ENCODE data around the gene RBM47. TPM values are rescaled to one million over a fixed set of nuclear protein-coding genes. Genes with fewer than 3 reads are reported as not detected.

The RBM47 gene
- total RNA-seq, 5 donors from 2014 or later (not counting 1 experiment from before 2014, with no cell fraction given) = 0.19 to 1.3 (median 0.79) TPM

DNA sequence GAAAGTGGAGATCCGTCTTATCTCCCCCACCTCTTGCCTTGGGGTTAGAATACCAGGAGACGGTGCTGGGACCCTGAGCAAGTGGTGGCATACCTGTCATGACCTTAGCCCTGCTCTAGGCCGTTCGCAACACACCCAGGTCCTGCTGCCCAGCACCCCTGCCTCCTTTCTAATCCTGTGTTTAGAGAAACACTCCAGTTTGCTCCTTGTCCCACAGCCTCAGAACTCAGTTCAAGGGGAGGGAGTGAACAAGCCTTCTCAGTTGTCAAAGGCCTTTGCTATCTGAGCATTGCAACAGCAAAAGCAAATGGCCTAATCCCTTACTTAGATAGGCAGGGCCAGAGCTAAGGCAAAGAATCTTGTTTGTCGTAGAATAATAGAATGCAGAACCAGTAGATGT lies 226.6 kb downstream of the RBM47 start:
- ChIA-PET POLR2A (interaction anchor here (0.6 kb wide), 2 partner anchors 78 to 256 kb away, joined by 4 to 6 read pairs; no protein-coding TSS in a partner anchor), CTCF (no interaction called here)
- Mint-ChIP-seq H3K9me3 (peaks cover 4 to 13% (median 9%) of the 10 kb centered on the region in 3 donors), H3K27me3 (peaks cover 0 to 4% of the 10 kb centered on the region in 2 donors), H3K4me1 (peaks cover 0 to 5% (median 0%) of the 10 kb centered on the region in 3 donors), H3K36me3 (peaks cover 6% of the 10 kb centered on the region), H3K4me3 (no peak overlapping the region), H3K27ac (no peak overlapping the region)
- 84% methylated on average over 5 of the region's 5 CpGs for WGBS (ENCODE audit: insufficient coverage)
- no peak overlapping the region for H3K4me3 ChIP-seq (ENCODE audit: control insufficient read depth in 1 of 2, extremely low read depth in 1 of 2, low read length in 1 of 2)
- H3K4me1 ChIP-seq (ENCODE audit: control insufficient read depth in 1 of 2, extremely low read depth in 1 of 2, insufficient read depth in 2 of 2, low read length in 2 of 2) = no peaks in the 10 kb centered on the region
- no peaks in the 10 kb centered on the region for H3K36me3 ChIP-seq (ENCODE audit: control insufficient read depth in 2 of 2, extremely low read depth in 1 of 2, insufficient read depth in 1 of 2, low read length in 1 of 2)
- no peaks in the 10 kb centered on the region for H3K9me3 ChIP-seq
- peaks cover 0 to 5% of the 10 kb centered on the region in 2 experiments for H3K27me3 ChIP-seq (replicated peaks in 1 of 2; ENCODE audit: control insufficient read depth in 2 of 2, extremely low read depth in 1 of 2, insufficient read depth in 2 of 2, low read length in 1 of 2)
- DNase-seq (no peak), ATAC-seq (replicated peaks in 1 of 4) (no peak)
- no peak overlapping the region for H3K27ac ChIP-seq (ENCODE audit: low read length)

DNA sequence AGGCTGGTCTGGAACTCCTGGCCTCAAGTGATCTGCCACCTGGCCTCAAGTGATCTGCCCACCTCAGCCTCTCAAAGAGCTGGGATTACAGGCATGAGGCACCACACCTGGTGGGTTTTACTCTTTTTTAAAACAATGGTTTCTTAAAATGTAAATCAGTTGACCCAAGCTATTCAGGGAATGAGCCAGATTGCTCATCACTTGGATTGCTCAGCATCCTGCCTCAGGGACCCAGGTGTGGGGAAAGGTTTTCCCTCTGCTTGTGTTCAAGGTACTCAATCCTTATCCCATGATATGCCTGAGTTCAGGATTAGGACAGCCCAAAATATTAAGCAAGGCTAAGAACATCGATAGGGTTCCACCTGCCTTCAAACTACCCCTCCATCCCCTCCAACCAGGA lies 227.1 kb downstream of the RBM47 start:
- POLR2A ChIA-PET = no interaction called here
- ATAC-seq (replicated peaks in 1 of 4) (no peak), DNase-seq (no peak)
- Histone ChIP-seq H3K27me3 (replicated peaks in 1 of 2; ENCODE audit: control insufficient read depth in 2 of 2, extremely low read depth in 1 of 2, insufficient read depth in 2 of 2, low read length in 1 of 2) (peaks cover 0 to 5% of the 10 kb centered on the region in 2 experiments), H3K36me3 (ENCODE audit: control insufficient read depth in 2 of 2, extremely low read depth in 1 of 2, insufficient read depth in 1 of 2, low read length in 1 of 2) (no peaks in the 10 kb centered on the region), H3K27ac (ENCODE audit: low read length) (no peak overlapping the region), H3K4me1 (ENCODE audit: control insufficient read depth in 1 of 2, extremely low read depth in 1 of 2, insufficient read depth in 2 of 2, low read length in 2 of 2) (no peaks in the 10 kb centered on the region), H3K9me3 (no peaks in the 10 kb centered on the region), H3K4me3 (ENCODE audit: control insufficient read depth in 1 of 2, extremely low read depth in 1 of 2, low read length in 1 of 2) (no peak overlapping the region)
- H3K36me3 Mint-ChIP-seq = peaks cover 6% of the 10 kb centered on the region
- no peak overlapping the region for H3K27ac Mint-ChIP-seq
- no CpG with 5 or more reads among the region's 1 CpG for WGBS (ENCODE audit: insufficient coverage)
- peaks cover 1 to 9% (median 5%) of the 10 kb centered on the region in 3 donors for H3K9me3 Mint-ChIP-seq
- H3K27me3 Mint-ChIP-seq = peaks cover 0 to 4% of the 10 kb centered on the region in 2 donors
- peaks cover 0 to 5% (median 0%) of the 10 kb centered on the region in 3 donors for H3K4me1 Mint-ChIP-seq
- H3K4me3 Mint-ChIP-seq = no peak overlapping the region
- CTCF ChIA-PET = no interaction called here

DNA sequence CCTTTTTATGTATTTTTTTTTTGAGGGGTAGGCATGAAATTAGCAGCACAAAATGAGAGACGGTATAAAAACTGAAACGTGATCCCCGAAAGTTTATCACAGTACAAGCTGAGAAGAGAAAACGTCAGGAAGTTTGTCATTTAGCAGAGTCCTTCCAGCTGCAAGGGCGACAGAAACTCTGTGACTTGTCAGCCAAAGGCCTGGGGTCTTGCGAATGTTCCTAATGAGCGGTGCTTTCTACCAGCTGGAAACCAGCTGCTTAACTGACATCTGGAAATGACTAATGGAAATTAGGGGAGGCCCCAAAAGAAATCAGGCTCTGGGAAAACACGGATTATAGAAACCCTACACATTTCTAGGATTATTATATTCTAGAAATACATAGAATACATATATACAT lies 228.0 kb downstream of the RBM47 start:
- Mint-ChIP-seq H3K9me3 (peaks cover 0 to 3% (median 0%) of the 10 kb centered on the region in 3 donors), H3K4me1 (peaks cover 0 to 5% (median 0%) of the 10 kb centered on the region in 3 donors), H3K4me3 (no peak overlapping the region), H3K36me3 (peaks cover 3% of the 10 kb centered on the region), H3K27me3 (peaks cover 0 to 2% of the 10 kb centered on the region in 2 donors), H3K27ac (no peak overlapping the region)
- ATAC-seq (replicated peaks in 1 of 4) (no peak), DNase-seq (no peak)
- Histone ChIP-seq H3K9me3 (no peaks in the 10 kb centered on the region), H3K36me3 (ENCODE audit: control insufficient read depth in 2 of 2, extremely low read depth in 1 of 2, insufficient read depth in 1 of 2, low read length in 1 of 2) (no peaks in the 10 kb centered on the region), H3K4me3 (ENCODE audit: control insufficient read depth in 1 of 2, extremely low read depth in 1 of 2, low read length in 1 of 2) (no peak overlapping the region), H3K27me3 (replicated peaks in 1 of 2; ENCODE audit: control insufficient read depth in 2 of 2, extremely low read depth in 1 of 2, insufficient read depth in 2 of 2, low read length in 1 of 2) (peaks cover 0 to 3% of the 10 kb centered on the region in 2 experiments), H3K4me1 (ENCODE audit: control insufficient read depth in 1 of 2, extremely low read depth in 1 of 2, insufficient read depth in 2 of 2, low read length in 2 of 2) (no peaks in the 10 kb centered on the region), H3K27ac (ENCODE audit: low read length) (no peak overlapping the region)
- 92% methylated on average over 5 of the region's 8 CpGs for WGBS (ENCODE audit: insufficient coverage)
- CTCF ChIA-PET = no interaction called here
- POLR2A ChIA-PET = no interaction called here

DNA sequence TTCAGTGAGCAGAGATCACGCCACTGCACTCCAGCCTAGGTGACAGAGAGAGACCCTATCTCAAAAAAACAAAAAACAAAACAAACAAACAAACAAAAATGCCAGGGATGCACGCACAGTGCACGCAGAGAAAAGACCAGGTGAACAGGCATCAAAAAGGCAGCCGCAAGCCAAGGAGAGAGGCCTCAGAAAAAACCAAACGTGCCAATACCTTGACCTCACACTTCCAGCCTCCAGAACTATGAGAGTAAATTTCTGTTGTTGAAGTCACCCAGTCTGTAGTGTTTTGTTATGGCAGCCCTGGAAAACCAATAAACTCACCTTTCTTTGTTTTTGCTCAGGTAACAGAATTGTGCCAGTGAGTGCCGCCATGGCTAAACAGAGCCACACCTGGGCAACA lies 228.6 kb downstream of the RBM47 start:
- no peaks in the 10 kb centered on the region for H3K9me3 ChIP-seq
- H3K36me3 ChIP-seq (ENCODE audit: control insufficient read depth in 2 of 2, extremely low read depth in 1 of 2, insufficient read depth in 1 of 2, low read length in 1 of 2) = no peaks in the 10 kb centered on the region
- H3K27me3 ChIP-seq (replicated peaks in 1 of 2; ENCODE audit: control insufficient read depth in 2 of 2, extremely low read depth in 1 of 2, insufficient read depth in 2 of 2, low read length in 1 of 2) = no peaks in the 10 kb centered on the region
- 92% methylated on average over 2 of the region's 6 CpGs for WGBS (ENCODE audit: insufficient coverage)
- ChIA-PET POLR2A (no interaction called here), CTCF (no interaction called here)
- H3K27ac ChIP-seq (ENCODE audit: low read length) = no peak overlapping the region
- H3K36me3 Mint-ChIP-seq = peaks cover 3% of the 10 kb centered on the region
- peaks cover 0 to 2% of the 10 kb centered on the region in 2 donors for H3K27me3 Mint-ChIP-seq
- H3K9me3 Mint-ChIP-seq = peaks cover 0 to 3% (median 0%) of the 10 kb centered on the region in 3 donors
- H3K4me1 ChIP-seq (ENCODE audit: control insufficient read depth in 1 of 2, extremely low read depth in 1 of 2, insufficient read depth in 2 of 2, low read length in 2 of 2) = no peaks in the 10 kb centered on the region
- H3K4me1 Mint-ChIP-seq = peaks cover 0 to 5% (median 0%) of the 10 kb centered on the region in 3 donors
- H3K4me3 Mint-ChIP-seq = no peak overlapping the region
- ATAC-seq (replicated peaks in 1 of 4) = no peak
- no peak overlapping the region for H3K4me3 ChIP-seq (ENCODE audit: control insufficient read depth in 1 of 2, extremely low read depth in 1 of 2, low read length in 1 of 2)
- DNase-seq = no peak
- H3K27ac Mint-ChIP-seq = no peak overlapping the region

DNA sequence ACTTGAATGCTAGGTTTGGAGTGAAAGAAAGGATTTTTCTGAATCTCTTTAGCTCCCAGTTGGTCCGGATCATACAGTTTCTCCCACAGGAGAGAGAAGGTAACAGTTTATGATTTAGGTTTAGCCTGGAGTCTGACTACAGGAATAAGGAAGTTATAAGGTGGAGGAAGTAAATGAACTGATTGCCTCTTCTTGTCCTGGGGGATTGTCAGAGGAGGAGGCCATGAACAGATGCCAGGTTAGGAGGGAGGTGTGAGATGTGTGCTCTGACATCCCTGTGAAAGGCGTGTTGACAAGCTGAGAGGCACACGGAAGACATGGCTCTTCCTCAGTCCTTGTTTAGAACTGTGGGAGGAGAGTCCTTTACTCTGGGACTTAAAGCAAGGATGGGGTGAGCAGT lies 230.1 kb downstream of the RBM47 start:
- Mint-ChIP-seq H3K4me3 (no peak overlapping the region), H3K4me1 (peaks cover 0 to 3% (median 0%) of the 10 kb centered on the region in 3 donors), H3K9me3 (no peaks in the 10 kb centered on the region), H3K27me3 (no peaks in the 10 kb centered on the region), H3K27ac (no peak overlapping the region), H3K36me3 (no peaks in the 10 kb centered on the region)
- Histone ChIP-seq H3K9me3 (no peaks in the 10 kb centered on the region), H3K27me3 (replicated peaks in 1 of 2; ENCODE audit: control insufficient read depth in 2 of 2, extremely low read depth in 1 of 2, insufficient read depth in 2 of 2, low read length in 1 of 2) (no peaks in the 10 kb centered on the region), H3K4me1 (ENCODE audit: control insufficient read depth in 1 of 2, extremely low read depth in 1 of 2, insufficient read depth in 2 of 2, low read length in 2 of 2) (no peaks in the 10 kb centered on the region), H3K27ac (ENCODE audit: low read length) (no peak overlapping the region), H3K4me3 (ENCODE audit: control insufficient read depth in 1 of 2, extremely low read depth in 1 of 2, low read length in 1 of 2) (no peak overlapping the region), H3K36me3 (ENCODE audit: control insufficient read depth in 2 of 2, extremely low read depth in 1 of 2, insufficient read depth in 1 of 2, low read length in 1 of 2) (no peaks in the 10 kb centered on the region)
- DNase-seq = no peak
- WGBS (ENCODE audit: insufficient coverage) = 82% methylated on average over 2 of the region's 3 CpGs
- CTCF ChIA-PET = interaction anchor here in 1 of 2 donors (0.6 kb wide), 1 partner anchor 11 kb away, joined by 5 read pairs; no protein-coding TSS in a partner anchor
- POLR2A ChIA-PET = no interaction called here
- no peak for ATAC-seq (replicated peaks in 1 of 4)

DNA sequence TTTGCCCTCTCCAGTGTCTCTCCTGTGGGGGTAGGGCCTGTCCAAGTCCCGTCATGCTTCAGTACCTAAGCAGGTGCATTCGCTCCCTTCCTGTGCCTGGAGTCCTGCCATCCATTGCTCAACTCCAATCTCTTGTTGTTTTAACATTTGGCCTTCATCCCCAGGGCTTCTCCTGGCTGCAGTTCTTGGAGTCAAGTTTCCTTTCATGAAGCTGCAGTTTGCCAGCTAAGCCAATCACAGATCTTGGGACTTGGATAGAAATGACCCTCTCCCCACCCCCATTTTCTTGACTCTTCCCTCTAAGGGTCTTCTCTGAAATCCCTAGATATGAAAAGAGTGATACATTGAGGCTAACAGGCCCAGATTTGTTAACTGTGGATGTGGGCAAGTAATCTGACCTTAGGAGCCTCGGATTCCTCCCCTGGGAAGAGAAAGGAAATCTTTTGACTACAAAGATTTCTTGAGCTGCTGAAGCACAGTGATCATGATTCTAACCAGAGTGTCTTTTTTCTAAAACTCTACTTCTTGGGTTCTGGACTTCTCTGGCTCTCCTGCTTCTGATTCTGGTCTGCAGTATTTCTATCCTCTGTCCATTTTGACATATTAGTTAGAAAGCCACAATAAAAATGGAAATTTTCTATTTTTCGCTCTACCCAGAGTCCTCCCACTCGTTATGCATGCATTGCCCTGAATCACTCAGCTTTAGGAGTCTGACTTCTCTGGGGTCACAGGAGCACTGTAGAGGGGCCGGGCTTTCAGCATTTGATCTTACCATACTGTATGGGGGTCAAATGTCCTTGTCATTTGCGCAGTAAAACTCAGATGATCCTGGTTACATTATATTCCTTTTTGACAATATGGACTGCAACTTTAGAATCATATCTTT lies 233.5 kb downstream of the RBM47 start:
- Histone ChIP-seq H3K27me3 (replicated peaks in 1 of 2; ENCODE audit: control insufficient read depth in 2 of 2, extremely low read depth in 1 of 2, insufficient read depth in 2 of 2, low read length in 1 of 2) (no peaks in the 10 kb centered on the region), H3K36me3 (ENCODE audit: control insufficient read depth in 2 of 2, extremely low read depth in 1 of 2, insufficient read depth in 1 of 2, low read length in 1 of 2) (no peaks in the 10 kb centered on the region), H3K27ac (ENCODE audit: low read length) (no peak overlapping the region), H3K9me3 (no peaks in the 10 kb centered on the region), H3K4me3 (ENCODE audit: control insufficient read depth in 1 of 2, extremely low read depth in 1 of 2, low read length in 1 of 2) (no peak overlapping the region), H3K4me1 (ENCODE audit: control insufficient read depth in 1 of 2, extremely low read depth in 1 of 2, insufficient read depth in 2 of 2, low read length in 2 of 2) (no peaks in the 10 kb centered on the region)
- ATAC-seq (replicated peaks in 1 of 4) (no peak), DNase-seq (no peak)
- ChIA-PET CTCF (no interaction called here), POLR2A (no interaction called here)
- Mint-ChIP-seq H3K27me3 (no peaks in the 10 kb centered on the region), H3K27ac (no peak overlapping the region), H3K4me1 (no peaks in the 10 kb centered on the region), H3K9me3 (no peaks in the 10 kb centered on the region), H3K4me3 (no peak overlapping the region), H3K36me3 (no peaks in the 10 kb centered on the region)
- 75% methylated on average over 6 of the region's 7 CpGs for WGBS (ENCODE audit: insufficient coverage)
